Left renal pelvis (tissue), 4 donors: ENCODE results near the gene C1QL1. TPM values are rescaled to one million over a fixed set of nuclear protein-coding genes. Genes with fewer than 3 reads are reported as not detected.
"Not testable (repeated sequence)": the region's sequence is repeated elsewhere in the genome, so short reads cannot be mapped to it uniquely, and the experiment has no call there.

Experiments
- DNase-seq, 4 donors: peaks; one replicate each; pipeline ENCODE4 v3.0.0-alpha.2; 2013; ENCODE audit warnings: low read depth in 4 of 4, low spot score in 3 of 4
- polyA plus RNA-seq, 4 donors: library from polyadenylated mRNA; unstranded; fragments of 120-200 nt; gene quantifications; one replicate each; pipeline ENCODE4 v1.2.1, GENCODE V29; 2013; ENCODE audit not compliant: insufficient read length in 4 of 4

The C1QL1 gene
- polyA plus RNA-seq, 4 donors, result 1.7 to 3.6 (median 2.2) TPM

GRCh38 chr17:44965481-44966234, 2.4 kb downstream of the C1QL1 start:
- DNase-seq, result no peak

GRCh38 chr17:44961921-44962350, 6.2 kb downstream of the C1QL1 start:
- no peak for DNase-seq

GRCh38 chr17:44960691-44961090, 7.4 kb downstream of the C1QL1 start:
- no peak for DNase-seq

- no peak for DNase-seq
Measured at GRCh38 chr17:44959821-44960531, 8.1 kb downstream of the C1QL1 start.

GRCh38 chr17:44956998-44957981, 10.8 kb downstream of the C1QL1 start:
- no peak for DNase-seq

GRCh38 chr17:44955674-44956425, 12.3 kb downstream of the C1QL1 start:
- no peak for DNase-seq

- no peak for DNase-seq
Measured at GRCh38 chr17:44952946-44953475, 15.1 kb downstream of the C1QL1 start.

- DNase-seq, result no peak
Measured at GRCh38 chr17:44948315-44948795, 19.7 kb downstream of the C1QL1 start.

GRCh38 chr17:44947461-44948314, 20.4 kb downstream of the C1QL1 start, which contains the start of gene KIF18B:
Gene KIF18B (minus strand): TSS chr17:44947773. CDS start chr17:44936344, 11,429 bp downstream.
- DNase-seq, result peak in 3 of 4 donors; percentile 82 to 90 (median 84)

- not testable (repeated sequence) for DNase-seq
Measured at GRCh38 chr17:44945652-44946051, 22.5 kb downstream of the C1QL1 start.

GRCh38 chr17:44942456-44942855, 25.6 kb downstream of the C1QL1 start:
- no peak for DNase-seq

GRCh38 chr17:44941712-44942331, 26.3 kb downstream of the C1QL1 start:
- no peak for DNase-seq

- no peak for DNase-seq
Measured at GRCh38 chr17:44940768-44941167, 27.3 kb downstream of the C1QL1 start.

GRCh38 chr17:44940317-44940716, 27.8 kb downstream of the C1QL1 start:
- no peak for DNase-seq

GRCh38 chr17:44935116-44935515, 33.0 kb downstream of the C1QL1 start:
- no peak for DNase-seq

GRCh38 chr17:44934745-44935105, 33.4 kb downstream of the C1QL1 start:
- no peak for DNase-seq

- DNase-seq, result no peak
Measured at GRCh38 chr17:44933824-44934744, 34.0 kb downstream of the C1QL1 start.
